ENCODE results near the gene CD22. TPM values are rescaled to one million over a fixed set of nuclear protein-coding genes. Genes with fewer than 3 reads are reported as not detected.

The CD22 gene
- total RNA-seq, 1 donor from 2014 or later, result 0.05 TPM

GRCh38 chr19:35295792-35296462 is 33.1 kb upstream of the CD22 start:
- no peak for DNase-seq (ENCODE audit: low read depth)

- no peak for DNase-seq (ENCODE audit: low read depth)
Measured at GRCh38 chr19:35296644-35297514, 32.1 kb upstream of the CD22 start.

GRCh38 chr19:35297515-35297848 is 31.5 kb upstream of the CD22 start:
- DNase-seq (ENCODE audit: low read depth), result no peak

- DNase-seq (ENCODE audit: low read depth), result no peak
Measured at GRCh38 chr19:35297922-35298321, 31.1 kb upstream of the CD22 start.

- no peak for DNase-seq (ENCODE audit: low read depth)
Measured at GRCh38 chr19:35298561-35298972, 30.4 kb upstream of the CD22 start.

- DNase-seq (ENCODE audit: low read depth), result no peak
Measured at GRCh38 chr19:35299523-35300338, 29.3 kb upstream of the CD22 start.

- no peak for DNase-seq (ENCODE audit: low read depth)
Measured at GRCh38 chr19:35300339-35300649, 28.7 kb upstream of the CD22 start.

GRCh38 chr19:35301961-35302360 is 27.0 kb upstream of the CD22 start:
- no peak for DNase-seq (ENCODE audit: low read depth)

- DNase-seq (ENCODE audit: low read depth), result no peak
Measured at GRCh38 chr19:35302446-35302845, 26.5 kb upstream of the CD22 start.

- DNase-seq (ENCODE audit: low read depth), result no peak
Measured at GRCh38 chr19:35303357-35303915, 25.6 kb upstream of the CD22 start.

- DNase-seq (ENCODE audit: low read depth), result no peak
Measured at GRCh38 chr19:35304036-35304435, 25.0 kb upstream of the CD22 start.

GRCh38 chr19:35305181-35305580 is 23.8 kb upstream of the CD22 start:
- DNase-seq (ENCODE audit: low read depth), result no peak

- no peak for DNase-seq (ENCODE audit: low read depth)
Measured at GRCh38 chr19:35306473-35307246, 22.3 kb upstream of the CD22 start.

GRCh38 chr19:35307931-35308330 is 21.1 kb upstream of the CD22 start:
- no peak for DNase-seq (ENCODE audit: low read depth)

- DNase-seq (ENCODE audit: low read depth), result no peak
Measured at GRCh38 chr19:35308910-35309309, 20.1 kb upstream of the CD22 start.

- DNase-seq (ENCODE audit: low read depth), result no peak
Measured at GRCh38 chr19:35309481-35310279, 19.3 kb upstream of the CD22 start.

- no peak for DNase-seq (ENCODE audit: low read depth)
Measured at GRCh38 chr19:35310331-35310730, 18.7 kb upstream of the CD22 start.

GRCh38 chr19:35310811-35311465 is 18.0 kb upstream of the CD22 start:
- no peak for DNase-seq (ENCODE audit: low read depth)

GRCh38 chr19:35311901-35312665 is 16.9 kb upstream of the CD22 start:
- no peak for DNase-seq (ENCODE audit: low read depth)

Data from myocyte (in vitro differentiated cells).